Kidney (tissue), 14 donors: ENCODE measurements around the gene HTR2B. TPM values are rescaled to one million over a fixed set of nuclear protein-coding genes. Genes with fewer than 3 reads are reported as not detected.
"Not testable (repeated sequence)": the region's sequence is repeated elsewhere in the genome, so short reads cannot be mapped to it uniquely, and the experiment has no call there.

Experiments used
- DNase-seq, 5 donors: peaks; one replicate each; pipeline ENCODE4 v3.0.0-alpha.2; 2013 to 2020
- FAIRE-seq: peaks from 2 replicates; lab custom pipeline; 2012; peaks lifted over from hg19 to GRCh38; lab: Jason Lieb, UNC
- H3K27ac ChIP-seq, 2 donors: one replicate each; pipeline ENCODE4 v1.7.0; 2013; ENCODE audit warnings: low read depth in 2 of 2, low read length in 2 of 2, inconsistent platforms in 1 of 2
- H3K27me3 ChIP-seq: one replicate; pipeline ENCODE4 v1.7.1; 2013; ENCODE audit warnings: low read length, inconsistent platforms; ENCODE audit not compliant: control insufficient read depth, insufficient read depth
- H3K36me3 ChIP-seq, 3 donors: one replicate each; pipeline versions ENCODE4 v1.7.0 to v1.7.1; 2013; ENCODE audit warnings: low read length in 3 of 3, control low read depth in 1 of 3, inconsistent platforms in 1 of 3; ENCODE audit not compliant: insufficient read depth in 3 of 3, control insufficient read depth in 2 of 3
- H3K4me1 ChIP-seq, 3 donors: one replicate each; pipeline versions ENCODE4 v1.7.0 to v1.7.1; 2013; ENCODE audit warnings: low read length in 3 of 3, inconsistent platforms in 1 of 3, low read depth in 1 of 3; ENCODE audit not compliant: control insufficient read depth in 2 of 3, insufficient read depth in 2 of 3
- H3K4me3 ChIP-seq, 3 donors: one replicate each; pipeline versions ENCODE4 v1.7.0 to v1.8.1; 2013; ENCODE audit warnings: low read length in 3 of 3, control low read depth in 1 of 3, inconsistent platforms in 1 of 3
- H3K9ac ChIP-seq, 3 donors: one replicate each; pipeline versions ENCODE4 v1.7.0 to v1.7.1; 2013; ENCODE audit warnings: low read length in 3 of 3, control low read depth in 1 of 3, inconsistent platforms in 1 of 3
- H3K9me3 ChIP-seq, 3 donors: one replicate each; pipeline versions ENCODE4 v1.7.0 to v1.7.1; 2013; ENCODE audit warnings: low read length in 3 of 3, control low read depth in 1 of 3, inconsistent platforms in 1 of 3; ENCODE audit not compliant: control insufficient read depth in 2 of 3, insufficient read depth in 1 of 3
- CTCF ChIP-seq: IDR thresholded peaks from 3 replicates; pipeline ENCODE4 v1.5.1; 2012; ENCODE audit warnings: mild to moderate bottlenecking, moderate library complexity, borderline replicate concordance; ENCODE audit not compliant: insufficient read depth; ENCODE audit errors: extremely low read depth
- intact Hi-C: fragments of 100-400 bp; cut with DNase I; formaldehyde crosslinking; loops from one replicate; pipeline ENCODE4 v1.11.1; 2022
- polyA plus RNA-seq: library from polyadenylated mRNA; stranded (reverse); fragments of 350-450 nt; fragmentation: Illumina TruSeq; extraction: RNeasy Lipid Tissue Mini Kit (QIAGEN cat#74804); gene quantifications from one replicate; pipeline ENCODE4 v1.2.3, GENCODE V29; 2014; ENCODE audit warnings: low read depth, low replicate concordance; ENCODE audit not compliant: insufficient read depth
- total RNA-seq: library from RNA; stranded (reverse); fragmentation: NEBNext Ultra II Directional; extraction: Animal tissue kit (Norgen Biotek cat#: 25700); gene quantifications from one replicate; pipeline ENCODE4 v1.2.1, GENCODE V29; 2021
- donor health status: control.
- donor health status: control.
- donor health status: control.
- donor health status: control.
- donor health status: control.
- donor health status: DM: yes; HTN: yes; CAD: no.
- donor health status: Normal renal cell carcinoma (clear cell type).

The HTR2B gene
- total and polyA plus RNA-seq, 2 donors from 2014 or later = 2.0 to 3.0 TPM

DNA sequence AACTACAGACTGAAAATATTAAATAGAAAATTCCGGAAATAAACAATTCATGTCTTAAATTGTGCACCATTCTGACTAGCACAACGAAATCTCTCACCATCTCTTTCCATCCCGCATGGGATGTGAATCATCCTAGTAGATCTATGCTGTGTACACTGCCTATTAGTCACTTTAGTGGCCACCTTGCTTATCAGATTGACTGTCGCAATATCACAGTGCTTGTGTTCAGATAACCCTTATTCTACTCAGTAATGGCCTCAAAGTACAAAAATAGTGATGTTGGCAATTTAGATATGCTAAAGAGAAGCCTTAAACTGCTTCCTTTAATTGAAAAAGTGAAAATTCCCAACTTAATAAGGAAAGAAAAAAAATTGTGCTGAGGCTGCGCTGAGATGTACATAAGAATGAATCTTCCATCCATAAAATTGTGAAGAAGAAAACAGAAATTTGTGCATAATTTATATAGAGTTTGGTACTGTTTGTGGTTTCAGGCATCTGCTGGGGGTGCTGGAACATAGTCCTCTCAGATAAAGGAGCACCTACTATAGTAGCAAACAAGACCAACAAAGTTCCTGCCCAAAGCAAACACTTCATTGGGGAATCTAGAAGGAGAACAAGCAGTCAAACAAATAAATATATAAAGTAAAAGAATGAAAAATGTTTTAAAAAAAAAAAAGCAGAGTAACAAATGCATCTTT is 56.2 kb downstream of the HTR2B start:
- H3K4me1 ChIP-seq = no peaks in the 10 kb centered on the region
- no peak overlapping the region for H3K27ac ChIP-seq
- H3K9me3 ChIP-seq = no peaks in the 10 kb centered on the region
- no peak overlapping the region for H3K9ac ChIP-seq
- TF ChIP-seq CTCF = no peak
- FAIRE-seq (no peak), DNase-seq (no peak)
- intact Hi-C loops = no loop called here
- no peak overlapping the region for H3K4me3 ChIP-seq
- H3K36me3 ChIP-seq = peaks cover 5 to 47% (median 42%) of the 10 kb centered on the region in 3 donors
- H3K27me3 ChIP-seq = no peaks in the 10 kb centered on the region

GRCh38 chr2:231067531-231067930 is 57.3 kb downstream of the HTR2B start:
- DNase-seq, intact Hi-C loops, H3K9me3 ChIP-seq, FAIRE-seq, H3K27me3 ChIP-seq, H3K4me3 ChIP-seq, H3K4me1 ChIP-seq, H3K9ac ChIP-seq, H3K27ac ChIP-seq: not testable (repeated sequence)
- H3K36me3 ChIP-seq = peaks cover 7 to 51% (median 43%) of the 10 kb centered on the region in 3 donors

GRCh38 chr2:231065966-231066365 is 58.9 kb downstream of the HTR2B start:
- H3K4me1 ChIP-seq = no peaks in the 10 kb centered on the region
- H3K9me3 ChIP-seq = no peaks in the 10 kb centered on the region
- intact Hi-C loops = no loop called here
- H3K27me3 ChIP-seq = no peaks in the 10 kb centered on the region
- H3K4me3 ChIP-seq = no peak overlapping the region
- H3K9ac ChIP-seq = no peak overlapping the region
- no peak for TF ChIP-seq CTCF
- H3K27ac ChIP-seq = no peak overlapping the region
- peaks cover 7 to 49% (median 42%) of the 10 kb centered on the region in 3 donors for H3K36me3 ChIP-seq
- DNase-seq (no peak), FAIRE-seq (no peak)

GRCh38 chr2:231063347-231063746 is 61.5 kb downstream of the HTR2B start:
- Histone ChIP-seq H3K27ac (no peak overlapping the region), H3K4me1 (peaks cover 0 to 5% (median 0%) of the 10 kb centered on the region in 3 donors), H3K4me3 (no peak overlapping the region), H3K9me3 (no peaks in the 10 kb centered on the region), H3K9ac (no peak overlapping the region), H3K27me3 (no peaks in the 10 kb centered on the region), H3K36me3 (peaks cover 5 to 38% (median 37%) of the 10 kb centered on the region in 3 donors)
- DNase-seq (no peak), FAIRE-seq (no peak)
- TF ChIP-seq CTCF = no peak
- intact Hi-C loops = no loop called here
